Rectal smooth muscle tissue (tissue), 1 donor: ENCODE measurements around the gene PCYT1B.
"Not testable (repeated sequence)": the region's sequence is repeated elsewhere in the genome, so short reads cannot be mapped to it uniquely, and the experiment has no call there.

Source experiments
- H3K27ac ChIP-seq: one replicate; pipeline ENCODE4 v1.7.0; 2013; ENCODE audit warnings: low read depth, low read length, inconsistent platforms
- H3K27me3 ChIP-seq: one replicate; pipeline ENCODE4 v1.7.0; 2013; ENCODE audit warnings: low read length; ENCODE audit not compliant: control insufficient read depth, insufficient read depth
- H3K36me3 ChIP-seq: one replicate; pipeline ENCODE4 v1.7.0; 2013; ENCODE audit warnings: low read length; ENCODE audit not compliant: control insufficient read depth, insufficient read depth
- H3K4me1 ChIP-seq: one replicate; pipeline ENCODE4 v1.7.0; 2013; ENCODE audit warnings: low read length; ENCODE audit not compliant: control insufficient read depth, insufficient read depth
- H3K4me3 ChIP-seq: one replicate; pipeline ENCODE4 v1.7.0; 2013; ENCODE audit warnings: low read length
- H3K9ac ChIP-seq: one replicate; pipeline ENCODE4 v1.7.0; 2013; ENCODE audit warnings: low read length

Gene PCYT1B

DNA sequence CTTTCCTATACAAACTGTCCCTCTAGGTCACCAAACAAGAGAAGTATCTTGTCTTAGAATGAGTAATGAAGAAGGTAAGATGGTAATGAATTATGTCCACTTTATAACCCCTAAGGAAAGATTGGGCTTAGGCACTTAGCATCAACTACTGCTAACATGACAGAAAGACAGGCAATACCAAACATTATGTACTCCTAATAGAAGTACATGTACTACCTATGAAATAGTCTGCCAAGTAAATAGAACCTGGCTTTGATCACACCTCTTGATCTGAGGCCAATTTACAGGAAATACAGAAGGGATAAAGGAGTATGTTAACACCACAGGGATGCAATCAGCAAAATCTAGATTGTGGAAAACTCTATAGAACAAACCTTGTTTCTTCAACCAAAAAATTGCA is 14.1 kb upstream of the PCYT1B start:
- Histone ChIP-seq H3K4me1 (no peaks in the 10 kb centered on the region), H3K36me3 (no peaks in the 10 kb centered on the region), H3K4me3 (no peak overlapping the region), H3K9ac (no peak overlapping the region), H3K27ac (no peak overlapping the region), H3K27me3 (peaks cover 3% of the 10 kb centered on the region)

DNA sequence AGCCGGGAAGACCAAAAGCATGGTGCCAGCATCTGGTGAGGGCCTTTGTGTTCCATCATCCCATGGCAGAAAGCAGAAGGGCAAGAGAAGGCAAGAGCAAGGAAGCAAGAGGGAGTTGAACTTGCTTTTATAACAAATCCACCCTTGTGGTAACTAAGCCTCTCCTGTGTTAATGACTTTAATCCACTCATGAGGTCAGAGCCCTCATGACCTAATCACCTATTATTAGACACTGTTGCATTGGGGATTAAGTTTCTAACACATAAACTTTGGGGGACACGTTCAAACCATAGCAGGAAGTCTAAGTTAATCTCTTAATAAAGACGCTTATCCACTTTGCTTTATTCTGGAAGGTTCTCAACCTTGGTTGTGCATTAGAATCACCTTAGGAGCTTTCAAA is 12.5 kb upstream of the PCYT1B start:
- Histone ChIP-seq H3K36me3 (no peaks in the 10 kb centered on the region), H3K4me1 (no peaks in the 10 kb centered on the region), H3K9ac (no peak overlapping the region), H3K4me3 (no peak overlapping the region), H3K27me3 (peaks cover 3% of the 10 kb centered on the region), H3K27ac (no peak overlapping the region)

DNA sequence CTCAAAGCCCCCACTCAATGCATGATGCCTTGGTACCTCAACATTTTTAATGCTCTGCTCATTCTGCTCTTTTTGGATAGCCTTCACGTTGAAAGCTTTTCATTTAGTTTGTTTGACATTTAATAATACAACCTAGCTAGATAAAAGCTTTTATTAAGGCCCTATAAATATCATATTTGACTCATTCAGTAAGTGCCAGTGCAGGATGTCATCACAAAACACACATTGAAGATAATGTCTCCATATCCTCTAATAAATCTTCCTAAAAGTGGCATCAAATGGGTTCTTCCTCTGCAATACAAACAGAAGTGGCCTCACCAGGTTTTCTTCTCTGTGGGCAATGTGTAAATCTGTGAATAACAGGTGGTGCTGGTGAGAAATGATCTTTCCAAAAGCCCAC is 12.0 kb upstream of the PCYT1B start:
- peaks cover 3% of the 10 kb centered on the region for H3K27me3 ChIP-seq
- H3K27ac ChIP-seq: no peak overlapping the region
- no peaks in the 10 kb centered on the region for H3K36me3 ChIP-seq
- no peak overlapping the region for H3K4me3 ChIP-seq
- no peak overlapping the region for H3K9ac ChIP-seq
- no peaks in the 10 kb centered on the region for H3K4me1 ChIP-seq

DNA sequence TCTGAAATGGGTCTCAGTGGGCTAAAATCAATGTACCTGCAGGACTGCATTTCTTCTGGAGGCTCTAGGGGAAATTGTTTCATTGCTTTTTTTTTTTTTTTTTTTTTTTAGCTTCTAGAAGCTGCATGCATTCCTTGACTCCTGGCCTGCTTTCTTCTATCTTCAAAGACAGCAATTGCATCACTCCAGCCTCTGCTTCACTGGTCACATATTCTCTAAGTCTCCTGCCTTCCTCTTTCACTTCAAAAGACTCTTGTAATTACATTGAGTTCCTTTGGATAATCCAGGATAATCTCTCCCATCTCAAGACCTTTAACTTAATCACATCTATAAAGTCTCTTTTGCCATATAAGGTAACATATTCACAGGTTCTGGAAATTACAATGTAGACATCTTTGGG is 11.3 kb upstream of the PCYT1B start:
- H3K9ac ChIP-seq: no peak overlapping the region

DNA sequence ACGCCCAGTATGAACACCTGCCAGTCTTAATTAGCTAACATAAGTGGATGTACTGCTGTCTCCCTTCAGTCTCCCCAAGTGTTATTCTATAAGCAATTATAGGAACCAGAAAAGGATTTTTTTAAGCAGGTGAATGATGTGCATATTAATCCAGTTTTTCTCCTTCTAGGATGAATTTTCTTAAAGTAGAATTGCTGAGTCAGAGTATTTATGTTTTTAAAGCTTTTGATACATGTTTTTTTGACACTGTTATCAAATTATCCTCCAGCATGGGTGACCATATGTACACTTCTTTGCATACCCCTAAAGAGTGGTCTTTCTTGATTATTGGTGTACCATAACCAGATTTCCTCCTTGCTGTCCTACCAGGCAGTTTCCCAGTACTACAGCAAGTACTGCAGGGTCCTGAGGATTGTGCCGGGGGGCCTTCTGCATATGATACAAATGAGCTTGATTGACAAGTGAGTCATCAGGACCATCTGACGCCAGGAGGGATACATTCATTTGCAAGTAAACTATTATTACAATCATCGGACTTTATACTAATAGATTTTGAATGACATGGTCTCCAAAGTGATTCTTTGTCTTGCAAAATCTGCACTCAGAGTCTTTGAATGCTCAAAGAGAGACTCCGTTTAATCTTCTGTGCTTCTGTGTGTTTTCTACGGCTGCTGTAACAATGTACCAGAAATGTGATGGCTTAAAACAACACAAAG is 10.7 kb upstream of the PCYT1B start:
- no peaks in the 10 kb centered on the region for H3K4me1 ChIP-seq
- no peak overlapping the region for H3K27ac ChIP-seq
- H3K36me3 ChIP-seq: no peaks in the 10 kb centered on the region
- H3K27me3 ChIP-seq: peaks cover 3% of the 10 kb centered on the region
- no peak overlapping the region for H3K4me3 ChIP-seq
- no peak overlapping the region for H3K9ac ChIP-seq

More for the DNA sequence above, 11.3 kb upstream of the PCYT1B start:
- peaks cover 3% of the 10 kb centered on the region for H3K27me3 ChIP-seq
- H3K27ac ChIP-seq: no peak overlapping the region
- H3K36me3 ChIP-seq: no peaks in the 10 kb centered on the region
- H3K4me1 ChIP-seq: no peaks in the 10 kb centered on the region
- no peak overlapping the region for H3K4me3 ChIP-seq

DNA sequence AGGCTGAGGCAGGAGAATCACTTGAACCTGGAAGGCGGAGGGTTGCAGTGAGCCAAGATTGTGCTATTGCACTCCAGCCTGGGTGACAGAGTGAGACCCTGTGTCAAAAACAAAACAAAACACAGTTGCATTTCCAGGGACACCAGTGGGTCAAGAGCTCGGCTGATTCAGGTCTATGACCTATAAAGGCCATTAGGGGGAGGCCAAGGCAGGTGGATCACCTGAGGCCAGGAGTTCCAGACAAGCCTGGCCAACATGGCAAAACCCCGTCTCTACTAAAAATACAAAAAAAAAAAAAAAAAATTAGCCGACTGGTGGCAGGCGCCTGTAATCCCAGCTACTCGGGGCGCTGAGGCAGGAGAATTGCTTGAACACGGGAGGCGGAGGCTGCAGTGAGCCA is 8.5 kb upstream of the PCYT1B start:
- not testable (repeated sequence) for H3K36me3 ChIP-seq, H3K27me3 ChIP-seq, H3K4me3 ChIP-seq, H3K9ac ChIP-seq, H3K4me1 ChIP-seq, H3K27ac ChIP-seq

DNA sequence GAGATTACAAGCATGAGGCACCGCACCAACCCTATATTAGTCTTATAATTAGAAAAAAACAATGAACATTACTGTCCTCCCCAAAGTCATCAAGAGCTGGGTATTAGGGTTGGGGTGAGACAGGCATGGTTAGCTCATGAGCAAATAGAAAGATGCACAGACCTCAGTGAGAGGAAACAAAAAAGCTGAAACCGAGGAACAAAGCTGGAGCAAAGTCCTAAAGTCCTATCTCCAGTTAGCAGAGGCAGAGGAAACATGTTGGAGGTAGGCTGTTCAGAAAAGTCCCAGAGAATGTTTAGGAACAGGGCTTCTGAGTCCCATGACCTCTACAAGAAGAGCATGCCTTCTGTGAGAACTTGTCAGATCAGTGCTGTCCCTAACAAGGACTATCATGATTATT is 4.6 kb upstream of the PCYT1B start:
- no peak overlapping the region for H3K4me3 ChIP-seq
- no peaks in the 10 kb centered on the region for H3K36me3 ChIP-seq
- no peak overlapping the region for H3K9ac ChIP-seq
- no peak overlapping the region for H3K27ac ChIP-seq
- peaks cover 2% of the 10 kb centered on the region for H3K27me3 ChIP-seq
- H3K4me1 ChIP-seq: peaks cover 2% of the 10 kb centered on the region

DNA sequence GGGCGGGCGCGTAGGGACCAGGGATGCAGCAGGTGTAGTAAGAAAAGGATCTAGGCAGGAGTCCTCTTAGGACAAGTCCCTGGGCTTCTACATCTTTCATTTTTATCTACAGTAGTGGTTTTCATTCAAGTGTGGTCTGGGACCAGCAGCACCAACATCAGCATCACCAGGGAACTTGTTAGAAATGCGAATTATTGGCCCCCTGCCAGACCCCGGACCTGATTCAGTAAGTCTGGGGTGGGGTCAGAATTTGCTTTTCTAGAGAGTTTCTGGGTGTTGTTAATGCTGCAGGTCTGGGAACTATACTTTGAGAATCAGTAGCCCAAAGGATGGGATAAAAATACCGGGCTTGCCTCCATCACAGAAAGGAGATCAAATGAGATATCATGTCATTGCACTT is 1.3 kb upstream of the PCYT1B start:
- Histone ChIP-seq H3K4me3 (no peak overlapping the region), H3K4me1 (peaks cover 2% of the 10 kb centered on the region), H3K36me3 (no peaks in the 10 kb centered on the region), H3K9ac (no peak overlapping the region), H3K27ac (no peak overlapping the region), H3K27me3 (peaks cover 2% of the 10 kb centered on the region)

DNA sequence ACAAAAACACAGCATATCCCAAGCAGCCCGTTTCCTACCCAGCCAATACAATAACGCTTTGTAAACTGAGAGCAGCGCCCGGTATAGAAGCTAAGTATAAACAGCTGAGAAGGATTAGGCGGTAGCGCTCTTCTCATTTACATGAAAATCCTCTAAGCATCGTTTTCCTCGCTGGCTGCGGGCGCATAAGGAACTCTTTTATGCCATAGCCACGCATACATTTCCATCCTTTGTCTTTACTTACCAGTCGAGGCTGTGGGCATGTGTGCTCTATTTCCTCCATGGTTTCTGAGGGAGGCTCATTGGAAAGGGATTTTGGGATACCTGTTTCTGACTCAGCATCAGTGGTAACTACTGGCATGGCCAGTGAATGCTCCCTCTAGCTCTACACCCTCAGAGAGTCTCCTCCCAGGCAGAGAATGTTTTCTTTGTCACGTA is 383 bp downstream of the PCYT1B start:
- peaks cover 2% of the 10 kb centered on the region for H3K27me3 ChIP-seq
- peaks cover 2% of the 10 kb centered on the region for H3K4me1 ChIP-seq
- no peaks in the 10 kb centered on the region for H3K36me3 ChIP-seq
- no peak overlapping the region for H3K27ac ChIP-seq
- H3K4me3 ChIP-seq: peak overlapping the region; percentile 47
- no peak overlapping the region for H3K9ac ChIP-seq

DNA sequence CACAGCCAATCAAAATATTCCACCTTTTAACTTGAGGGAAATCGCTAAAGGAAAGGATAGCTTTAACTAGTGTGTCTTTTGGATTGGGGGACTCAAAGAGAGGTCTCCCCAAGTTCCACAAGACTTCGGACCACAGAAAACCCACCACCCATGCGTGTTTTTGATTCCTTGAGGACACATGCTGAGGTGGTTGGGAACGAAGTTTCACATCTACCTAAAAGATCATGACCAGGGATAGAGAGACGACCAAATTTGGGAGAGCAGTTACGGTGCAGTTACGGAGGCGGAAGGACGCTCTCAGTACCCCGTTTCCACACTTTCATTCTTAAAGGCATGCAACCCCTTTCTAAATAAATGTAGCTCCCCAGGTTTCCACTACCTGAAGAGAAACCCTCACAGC is 1.1 kb downstream of the PCYT1B start:
- no peak overlapping the region for H3K27ac ChIP-seq
- peaks cover 2% of the 10 kb centered on the region for H3K27me3 ChIP-seq
- H3K4me3 ChIP-seq: no peak overlapping the region

DNA sequence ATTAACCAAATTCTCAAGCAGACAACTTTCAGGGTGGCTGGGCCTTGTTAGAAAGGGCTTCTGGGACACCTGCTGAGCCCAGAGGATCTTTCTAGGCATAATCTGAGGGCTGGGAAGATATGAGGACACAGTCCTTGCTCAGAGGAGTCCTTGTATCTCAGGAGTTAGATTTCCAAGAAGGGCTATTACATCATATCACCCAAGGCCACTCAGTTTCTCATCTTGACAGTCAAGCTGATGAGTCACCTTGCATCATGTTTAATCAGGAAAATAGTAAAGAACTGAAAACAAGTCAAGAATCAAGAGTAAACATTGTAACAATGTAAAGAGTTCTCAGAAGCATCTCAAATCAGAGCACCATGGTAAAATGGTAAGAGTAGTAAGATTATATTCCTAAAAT is 4.0 kb downstream of the PCYT1B start:
- no peak overlapping the region for H3K4me3 ChIP-seq
- H3K9ac ChIP-seq: no peak overlapping the region
- H3K36me3 ChIP-seq: no peaks in the 10 kb centered on the region
- H3K27me3 ChIP-seq: peaks cover 2% of the 10 kb centered on the region
- peaks cover 2% of the 10 kb centered on the region for H3K4me1 ChIP-seq
- no peak overlapping the region for H3K27ac ChIP-seq

More for the DNA sequence above, 1.1 kb downstream of the PCYT1B start:
- Histone ChIP-seq H3K9ac (no peak overlapping the region), H3K36me3 (no peaks in the 10 kb centered on the region), H3K4me1 (peaks cover 2% of the 10 kb centered on the region)

DNA sequence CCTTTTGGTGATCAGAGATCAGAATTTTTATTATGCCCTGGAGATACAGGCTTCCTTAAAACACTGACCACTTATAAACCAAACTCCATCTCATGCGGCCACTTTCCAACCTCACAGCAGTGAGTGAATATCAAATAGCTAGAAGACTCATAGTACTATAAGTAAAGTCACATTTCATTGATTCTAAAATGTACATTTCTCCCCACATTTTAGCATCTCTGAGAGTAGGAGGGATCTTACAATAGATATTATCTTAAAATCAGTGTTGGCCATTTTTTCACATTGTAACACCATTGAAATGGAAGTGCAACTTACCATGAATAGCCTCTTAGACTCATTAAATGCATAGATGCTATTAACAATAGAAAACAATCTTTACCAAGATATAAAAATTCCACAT is 17.4 kb downstream of the PCYT1B start:
- Histone ChIP-seq H3K27ac (no peak overlapping the region), H3K36me3 (no peaks in the 10 kb centered on the region), H3K4me1 (no peaks in the 10 kb centered on the region), H3K9ac (no peak overlapping the region), H3K4me3 (no peak overlapping the region), H3K27me3 (no peaks in the 10 kb centered on the region)

DNA sequence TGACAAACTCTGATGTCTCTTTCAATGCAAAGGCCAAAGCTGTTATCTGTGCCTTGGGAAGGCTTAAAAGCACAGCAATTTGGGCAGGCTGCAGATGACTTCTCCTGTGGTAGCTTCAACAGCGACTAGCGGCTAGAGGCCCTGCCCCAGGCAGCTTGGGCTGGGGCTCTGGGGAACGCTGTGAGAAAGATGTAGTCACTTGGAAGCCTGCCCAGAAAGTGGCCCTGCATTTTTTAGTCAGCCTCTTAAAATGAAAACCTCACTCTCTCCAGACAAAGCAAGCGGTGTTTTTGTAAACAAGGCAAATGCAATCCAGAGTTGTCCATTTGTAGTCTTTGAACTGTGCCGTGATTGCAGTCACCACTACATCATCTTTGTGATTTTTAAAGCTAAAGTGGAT is 27.5 kb downstream of the PCYT1B start:
- H3K4me3 ChIP-seq: no peak overlapping the region
- H3K9ac ChIP-seq: no peak overlapping the region
- no peaks in the 10 kb centered on the region for H3K27me3 ChIP-seq
- no peaks in the 10 kb centered on the region for H3K36me3 ChIP-seq
- H3K27ac ChIP-seq: no peak overlapping the region
- H3K4me1 ChIP-seq: no peaks in the 10 kb centered on the region
